Aorta (tissue), 5 donors: ENCODE data around the gene ERCC1. TPM values are rescaled to one million over a fixed set of nuclear protein-coding genes. Genes with fewer than 3 reads are reported as not detected.
A peak's percentile ranks its signal among the peaks of the same experiment; 100 is the strongest.

Source experiments
- ATAC-seq: fragments of 200-7000 bp; cut with Tn5 transposase; one replicate; pipeline ENCODE4 v1.9.1; 2022; ENCODE audit warnings: moderate library complexity; ENCODE audit not compliant: low FRiP score
- DNase-seq, 2 donors: peaks; one replicate each; pipeline ENCODE4 v3.0.0-alpha.2; 2020
- H3K27ac ChIP-seq, 2 donors: one replicate each; pipeline ENCODE4 v1.5.1; 2013; ENCODE audit warnings: low read length in 2 of 2, mild to moderate bottlenecking in 2 of 2, moderate library complexity in 2 of 2, control low read depth in 1 of 2, inconsistent platforms in 1 of 2, low read depth in 1 of 2
- H3K27me3 ChIP-seq, 2 donors: one replicate each; pipeline ENCODE4 v1.6.1; 2013; ENCODE audit warnings: control low read depth in 1 of 2, low read length in 1 of 2, mild to moderate bottlenecking in 1 of 2, moderate library complexity in 1 of 2; ENCODE audit not compliant: insufficient read depth in 2 of 2, control insufficient read depth in 1 of 2
- H3K36me3 ChIP-seq, 2 donors: one replicate each; pipeline ENCODE4 v1.6.1; 2013; ENCODE audit warnings: control low read depth in 1 of 2, low read length in 1 of 2, mild to moderate bottlenecking in 1 of 2; ENCODE audit not compliant: insufficient read depth in 2 of 2, control insufficient read depth in 1 of 2
- H3K4me1 ChIP-seq, 2 donors: one replicate each; pipeline ENCODE4 v1.6.1; 2013; ENCODE audit warnings: low read length in 2 of 2, control low read depth in 1 of 2, mild to moderate bottlenecking in 1 of 2, moderate library complexity in 1 of 2; ENCODE audit not compliant: insufficient read depth in 2 of 2, control insufficient read depth in 1 of 2
- H3K4me3 ChIP-seq, 2 donors: one replicate each; pipeline ENCODE4 v1.5.1; 2013; ENCODE audit warnings: low read length in 2 of 2, control low read depth in 1 of 2, mild to moderate bottlenecking in 1 of 2
- H3K9me3 ChIP-seq: one replicate; pipeline ENCODE4 v1.6.1; 2013; ENCODE audit warnings: mild to moderate bottlenecking, low read length; ENCODE audit not compliant: control insufficient read depth
- WGBS, 2 donors: extraction: QIAGEN DNeasy Blood & Tissue Kit; methylation state at CpG; one replicate each; pipeline ENCODE4 v1.1.7; 2013; 5-methylcytosine and 5-hydroxymethylcytosine counted together
- intact Hi-C, 2 donors: fragments of 100-400 bp; cut with DNase I; formaldehyde crosslinking; loops; one replicate each; pipeline versions ENCODE4 v1.14.2 to v1.15.0; 2022
- polyA plus RNA-seq, 2 donors: library from polyadenylated mRNA; stranded (reverse); fragments of 200-250 nt; gene quantifications; one replicate each; pipeline ENCODE4 v1.2.3, GENCODE V29; 2013
- total RNA-seq, 2 donors: library from RNA; stranded (reverse); fragmentation: NEBNext Ultra II Directional; extraction: Animal tissue kit (Norgen Biotek cat#: 25700); gene quantifications; one replicate each; pipeline ENCODE4 v1.2.1, GENCODE V29; 2021
- donor health status: healthy with polysubstance abuse.
- donor health status: Bipolar disorder and iron deficiency.
- donor health status: DM: no; HTN: no; CAD: no.
- donor health status: DM: no; HTN: no; CAD: no.
- donor health status: DM: yes; HTN: yes; CAD: no.

The ERCC1 gene
- total and polyA plus RNA-seq, 4 donors, result 44.5 to 81.7 (median 65.6) TPM

GRCh38 chr19:45428384-45429231 is 4.9 kb upstream of the ERCC1 start:
- Histone ChIP-seq H3K4me3 (peak overlapping the region; percentile 1), H3K27me3 (no peaks in the 10 kb centered on the region), H3K36me3 (no peaks in the 10 kb centered on the region), H3K9me3 (no peaks in the 10 kb centered on the region), H3K27ac (peak overlapping the region; percentile 95 to 100), H3K4me1 (no peaks in the 10 kb centered on the region)
- 1% methylated on average over 50 to 73 of the region's 73 CpGs for WGBS, 2 donors
- ATAC-seq (peak; percentile 82), DNase-seq (peak; percentile 87 to 95)
- intact Hi-C loops, result loop anchor here (1.0 to 2.0 kb wide), 2 partner anchors 11 to 50 kb away; no protein-coding TSS in a partner anchor

GRCh38 chr19:45424191-45425058 is 708 bp upstream of the ERCC1 start:
- Histone ChIP-seq H3K9me3 (no peaks in the 10 kb centered on the region), H3K27me3 (no peaks in the 10 kb centered on the region), H3K4me1 (no peaks in the 10 kb centered on the region), H3K36me3 (peaks cover 0 to under 1% of the 10 kb centered on the region in 2 donors), H3K4me3 (peak overlapping the region in 1 of 2 donors; percentile 6), H3K27ac (peak overlapping the region; percentile 5 to 76)
- intact Hi-C loops, result loop anchor here in 1 of 2 donors (1.0 kb wide), 1 partner anchor 18 kb away; the partner anchor contains the start of gene POLR1G
- peak; percentile 35 for ATAC-seq
- peak; percentile 88 to 94 for DNase-seq
- WGBS, 2 donors, result 10% methylated on average over 24 of the region's 24 CpGs

- H3K27ac ChIP-seq, result peak overlapping the region in 1 of 2 donors; percentile 69
- intact Hi-C loops, result no loop called here
- H3K27me3 ChIP-seq, result no peaks in the 10 kb centered on the region
- no peaks in the 10 kb centered on the region for H3K9me3 ChIP-seq
- WGBS, 2 donors, result 8 to 10% methylated on average over 20 of the region's 20 CpGs
- H3K36me3 ChIP-seq, result peaks cover 0 to 2% of the 10 kb centered on the region in 2 donors
- ATAC-seq (no peak), DNase-seq (no peak)
- peak overlapping the region; percentile 6 to 33 for H3K4me3 ChIP-seq
- H3K4me1 ChIP-seq, result no peaks in the 10 kb centered on the region
Measured at GRCh38 chr19:45423033-45423588, 606 bp downstream of the ERCC1 start.

GRCh38 chr19:45421947-45422498 is 1.7 kb downstream of the ERCC1 start:
- H3K4me1 ChIP-seq, result no peaks in the 10 kb centered on the region
- no peaks in the 10 kb centered on the region for H3K27me3 ChIP-seq
- intact Hi-C loops, result no loop called here
- ATAC-seq (no peak), DNase-seq (no peak)
- H3K9me3 ChIP-seq, result no peaks in the 10 kb centered on the region
- H3K36me3 ChIP-seq, result peaks cover 0 to 2% of the 10 kb centered on the region in 2 donors
- no peak overlapping the region for H3K27ac ChIP-seq
- H3K4me3 ChIP-seq, result no peak overlapping the region
- 81 to 89% methylated on average over 6 of the region's 6 CpGs for WGBS, 2 donors

- H3K4me1 ChIP-seq, result no peaks in the 10 kb centered on the region
- ATAC-seq (no peak), DNase-seq (no peak)
- 81 to 88% methylated on average over 6 of the region's 6 CpGs for WGBS, 2 donors
- no peaks in the 10 kb centered on the region for H3K27me3 ChIP-seq
- peaks cover 0 to 2% of the 10 kb centered on the region in 2 donors for H3K36me3 ChIP-seq
- intact Hi-C loops, result no loop called here
- H3K9me3 ChIP-seq, result no peaks in the 10 kb centered on the region
- H3K4me3 ChIP-seq, result no peak overlapping the region
- no peak overlapping the region for H3K27ac ChIP-seq
Measured at GRCh38 chr19:45420871-45421270, 2.8 kb downstream of the ERCC1 start.

GRCh38 chr19:45420356-45420755 is 3.4 kb downstream of the ERCC1 start:
- H3K4me1 ChIP-seq, result no peaks in the 10 kb centered on the region

GRCh38 chr19:45419895-45420294 is 3.8 kb downstream of the ERCC1 start:
- no peaks in the 10 kb centered on the region for H3K9me3 ChIP-seq
- H3K36me3 ChIP-seq, result peaks cover 0 to 2% of the 10 kb centered on the region in 2 donors
- ATAC-seq, result no peak
- no peaks in the 10 kb centered on the region for H3K27me3 ChIP-seq
- H3K27ac ChIP-seq, result no peak overlapping the region
- H3K4me1 ChIP-seq, result no peaks in the 10 kb centered on the region
- DNase-seq, result no peak
- H3K4me3 ChIP-seq, result no peak overlapping the region
- intact Hi-C loops, result no loop called here
- 43 to 46% methylated on average over 3 of the region's 3 CpGs for WGBS, 2 donors

More at GRCh38 chr19:45420356-45420755, 3.4 kb downstream of the ERCC1 start:
- H3K36me3 ChIP-seq, result peaks cover 0 to 2% of the 10 kb centered on the region in 2 donors
- DNase-seq, result no peak
- H3K9me3 ChIP-seq, result no peaks in the 10 kb centered on the region
- no peak overlapping the region for H3K27ac ChIP-seq
- no peak overlapping the region for H3K4me3 ChIP-seq
- WGBS, 2 donors, result 80 to 81% methylated on average over 10 of the region's 10 CpGs
- intact Hi-C loops, result no loop called here
- H3K27me3 ChIP-seq, result no peaks in the 10 kb centered on the region
- ATAC-seq, result no peak

- Histone ChIP-seq H3K4me1 (no peaks in the 10 kb centered on the region), H3K27me3 (no peaks in the 10 kb centered on the region), H3K9me3 (no peaks in the 10 kb centered on the region), H3K36me3 (peaks cover 0 to 2% of the 10 kb centered on the region in 2 donors), H3K27ac (no peak overlapping the region), H3K4me3 (no peak overlapping the region)
- 48 to 71% methylated on average over 4 of the region's 4 CpGs for WGBS, 2 donors
- intact Hi-C loops, result no loop called here
- ATAC-seq (no peak), DNase-seq (peak in 1 of 2 donors; percentile 75)
Measured at GRCh38 chr19:45419396-45419795, 4.3 kb downstream of the ERCC1 start.
